Activated naive CD8-positive, alpha-beta T cell treated with anti-CD3 and anti-CD28 coated beads, Interleukin-2, amount 50 U/mL, for 24 hours (primary cell): ENCODE results near the gene UBE2I.
"Not testable (repeated sequence)": the region's sequence is repeated elsewhere in the genome, so short reads cannot be mapped to it uniquely, and the experiment has no call there.

Experiments
- ATAC-seq: fragments of 150-1000 bp; cut with Tn5 transposase; one replicate; pipeline ENCODE4 v1.10.0; 2021
- DNase-seq: peaks from one replicate; pipeline ENCODE4 v3.0.0; 2021
- H3K27ac Mint-ChIP-seq: one replicate; pipeline ENCODE4 v1.8.0; 2021; ENCODE audit warnings: mild to moderate bottlenecking, mixed read lengths
- H3K27me3 Mint-ChIP-seq: one replicate; pipeline ENCODE4 v1.8.0; 2021; ENCODE audit warnings: mixed read lengths
- H3K36me3 Mint-ChIP-seq: one replicate; pipeline ENCODE4 v1.8.0; 2021; ENCODE audit warnings: low read depth, mixed read lengths
- H3K4me1 Mint-ChIP-seq: one replicate; pipeline ENCODE4 v1.8.0; 2021; ENCODE audit warnings: mixed read lengths
- H3K4me3 Mint-ChIP-seq: one replicate; pipeline ENCODE4 v1.8.0; 2021; ENCODE audit warnings: mild to moderate bottlenecking, moderate library complexity, mixed read lengths
- H3K9me3 Mint-ChIP-seq: one replicate; pipeline ENCODE4 v1.8.0; 2021; ENCODE audit warnings: mixed read lengths

UBE2I gene

DNA sequence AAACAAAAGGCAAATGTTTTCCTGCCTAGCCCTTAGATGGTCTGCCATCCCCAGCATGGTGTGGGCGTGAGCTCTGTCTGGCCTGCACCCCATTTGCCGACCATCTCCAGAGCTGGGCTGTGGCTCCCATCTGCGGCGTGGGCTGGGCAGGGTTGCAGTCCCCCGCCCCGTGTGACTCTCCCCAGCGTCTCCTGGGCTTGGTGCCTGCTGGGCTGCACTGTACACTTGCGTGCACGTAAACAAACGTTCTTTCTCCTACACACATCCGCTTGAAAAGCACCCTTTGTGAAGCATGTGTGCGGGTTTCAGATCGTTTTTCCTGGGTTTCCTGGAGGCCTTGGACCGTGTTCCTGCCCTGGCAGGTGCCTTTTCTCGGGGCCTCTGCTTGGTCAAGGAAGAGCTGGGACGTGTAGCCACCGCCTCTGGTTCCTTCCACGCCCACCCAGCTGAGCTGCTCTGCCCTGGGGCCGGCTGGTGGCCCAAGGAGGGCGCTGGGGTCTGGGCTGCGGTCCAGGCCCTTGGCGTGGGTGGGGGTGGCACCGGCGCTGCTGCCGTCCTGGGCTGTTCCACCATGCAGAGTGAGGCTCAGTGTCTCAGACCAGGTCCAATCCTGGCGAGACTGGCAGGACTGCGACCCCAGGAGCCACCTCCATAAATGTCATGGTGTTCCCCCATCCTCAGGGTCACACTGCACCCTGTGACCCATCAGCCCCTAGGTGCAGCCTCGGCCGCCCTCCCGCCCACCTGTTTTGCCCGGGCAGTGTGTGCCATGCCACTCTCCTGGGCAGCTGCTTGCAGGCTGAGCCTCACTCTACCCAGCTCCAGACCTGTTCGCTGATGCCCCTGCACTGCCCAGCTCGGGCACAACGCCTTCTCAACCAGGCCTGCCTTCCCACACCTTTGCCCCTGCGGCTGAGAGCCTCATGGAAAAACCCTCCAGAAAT, 14.1 kb downstream of the UBE2I start:
- no peak for DNase-seq
- no peak for ATAC-seq
- Mint-ChIP-seq H3K4me3 (no peak overlapping the region), H3K4me1 (no peaks in the 10 kb centered on the region), H3K9me3 (no peaks in the 10 kb centered on the region), H3K27me3 (no peaks in the 10 kb centered on the region), H3K36me3 (peaks cover 13% of the 10 kb centered on the region), H3K27ac (no peak overlapping the region)

DNA sequence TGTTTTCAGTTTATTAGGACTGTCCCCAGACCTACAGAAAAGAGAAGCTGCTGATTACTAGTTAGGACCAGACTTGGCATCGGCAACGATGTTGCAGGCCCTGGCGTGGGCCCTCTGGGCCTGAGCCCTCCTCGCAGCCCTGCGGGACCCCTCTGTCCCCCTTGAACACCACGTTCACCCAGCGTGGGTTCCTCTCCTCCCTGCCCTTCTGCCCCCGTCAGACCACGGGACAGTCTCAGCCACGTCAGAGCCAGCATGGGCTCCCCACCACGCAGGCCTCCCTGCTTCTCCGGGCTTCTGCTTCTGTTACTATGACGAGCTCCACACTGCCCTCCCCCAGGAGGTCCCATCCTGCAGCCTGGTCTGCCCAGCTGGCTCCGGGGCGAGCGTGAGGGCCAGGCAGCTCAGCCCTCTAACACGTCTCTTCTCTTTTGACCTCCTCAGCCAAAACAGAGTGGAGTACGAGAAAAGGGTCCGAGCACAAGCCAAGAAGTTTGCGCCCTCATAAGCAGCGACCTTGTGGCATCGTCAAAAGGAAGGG, 14.9 kb downstream of the UBE2I start:
- peaks cover 8% of the 10 kb centered on the region for H3K36me3 Mint-ChIP-seq
- ATAC-seq: no peak
- no peaks in the 10 kb centered on the region for H3K4me1 Mint-ChIP-seq
- H3K4me3 Mint-ChIP-seq: no peak overlapping the region
- H3K27ac Mint-ChIP-seq: no peak overlapping the region
- no peak for DNase-seq
- no peaks in the 10 kb centered on the region for H3K27me3 Mint-ChIP-seq
- no peaks in the 10 kb centered on the region for H3K9me3 Mint-ChIP-seq

DNA sequence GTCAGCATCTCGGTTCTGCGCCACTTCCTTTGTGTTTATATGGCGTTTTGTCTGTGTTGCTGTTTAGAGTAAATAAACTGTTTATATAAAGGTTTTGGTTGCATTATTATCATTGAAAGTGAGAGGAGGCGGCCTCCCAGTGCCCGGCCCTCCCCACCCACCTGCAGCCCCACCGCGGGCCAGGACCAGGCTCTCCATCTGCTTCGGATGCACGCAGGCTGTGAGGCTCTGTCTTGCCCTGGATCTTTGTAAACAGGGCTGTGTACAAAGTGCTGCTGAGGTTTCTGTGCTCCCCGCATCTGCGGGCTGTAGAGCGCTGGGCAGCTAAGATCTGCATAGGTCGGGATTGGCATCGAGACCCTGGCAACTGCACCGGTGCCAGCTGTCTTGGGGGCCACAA, 15.8 kb downstream of the UBE2I start:
- ATAC-seq: no peak
- Mint-ChIP-seq H3K36me3 (peaks cover 6% of the 10 kb centered on the region), H3K4me3 (no peak overlapping the region), H3K9me3 (no peaks in the 10 kb centered on the region), H3K4me1 (no peaks in the 10 kb centered on the region), H3K27me3 (no peaks in the 10 kb centered on the region), H3K27ac (no peak overlapping the region)
- DNase-seq: no peak

DNA sequence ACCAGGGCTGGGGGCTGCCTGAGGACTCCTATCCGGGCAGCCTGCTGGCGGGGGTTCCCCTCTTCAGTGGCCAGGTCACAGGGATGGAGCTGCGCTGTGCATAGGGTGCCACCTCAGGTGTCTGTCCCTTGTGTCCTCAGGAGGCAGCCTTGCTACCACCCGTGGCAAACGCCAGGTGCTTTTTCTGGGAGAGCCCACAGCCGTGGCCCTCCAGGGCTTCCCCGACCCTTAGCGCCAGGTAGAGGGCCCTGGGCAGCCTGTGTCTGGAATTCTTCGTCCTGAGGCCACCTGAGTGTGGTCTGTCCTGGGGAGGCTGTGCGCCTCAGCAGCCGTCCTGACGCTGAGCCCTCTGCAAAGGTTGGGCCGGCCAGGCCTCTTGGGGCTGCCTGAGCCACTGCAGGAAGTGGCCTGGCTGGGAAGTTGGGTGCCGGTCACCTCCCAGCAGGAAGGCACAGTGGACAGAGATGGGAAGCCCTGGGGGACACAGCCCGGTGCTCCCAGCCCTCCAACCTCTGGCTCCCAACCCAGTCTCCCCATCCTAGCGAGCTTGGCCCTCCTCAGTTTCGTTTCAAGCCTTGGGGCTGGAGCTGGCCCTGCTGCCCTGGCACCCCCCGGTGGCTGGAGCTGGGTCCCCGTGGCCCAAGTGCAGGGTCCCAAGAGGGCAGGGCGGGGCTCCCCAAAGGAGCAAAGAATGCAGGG, 16.4 kb downstream of the UBE2I start:
- no peaks in the 10 kb centered on the region for H3K4me1 Mint-ChIP-seq
- no peaks in the 10 kb centered on the region for H3K9me3 Mint-ChIP-seq
- ATAC-seq: peak; percentile 8
- H3K27ac Mint-ChIP-seq: no peak overlapping the region
- H3K4me3 Mint-ChIP-seq: no peak overlapping the region
- H3K27me3 Mint-ChIP-seq: no peaks in the 10 kb centered on the region
- no peak for DNase-seq
- H3K36me3 Mint-ChIP-seq: peaks cover 6% of the 10 kb centered on the region

DNA sequence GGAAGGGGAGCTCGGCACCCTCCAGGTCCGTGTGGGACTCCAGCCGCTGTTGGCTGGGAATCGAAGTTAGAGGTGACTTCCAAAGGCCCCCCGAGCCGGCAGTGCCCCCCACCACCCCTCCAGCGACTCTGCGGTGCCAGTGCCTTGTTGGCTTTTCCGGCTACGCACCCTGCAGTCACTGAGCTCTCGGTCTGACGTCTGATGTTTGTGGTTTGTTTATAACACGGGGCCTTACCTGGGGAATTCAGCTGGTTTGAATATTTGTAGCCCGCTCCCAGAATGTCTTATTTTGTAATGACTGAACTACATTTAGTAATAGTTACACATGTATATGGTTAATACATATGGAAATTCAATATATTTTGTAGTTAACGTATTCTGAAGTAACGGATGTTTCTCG, 17.0 kb downstream of the UBE2I start:
- peaks cover 5% of the 10 kb centered on the region for H3K36me3 Mint-ChIP-seq
- H3K4me3 Mint-ChIP-seq: no peak overlapping the region
- DNase-seq: no peak
- no peak for ATAC-seq
- H3K27ac Mint-ChIP-seq: no peak overlapping the region
- H3K27me3 Mint-ChIP-seq: peaks cover 2% of the 10 kb centered on the region
- no peaks in the 10 kb centered on the region for H3K9me3 Mint-ChIP-seq
- H3K4me1 Mint-ChIP-seq: peaks cover 3% of the 10 kb centered on the region

DNA sequence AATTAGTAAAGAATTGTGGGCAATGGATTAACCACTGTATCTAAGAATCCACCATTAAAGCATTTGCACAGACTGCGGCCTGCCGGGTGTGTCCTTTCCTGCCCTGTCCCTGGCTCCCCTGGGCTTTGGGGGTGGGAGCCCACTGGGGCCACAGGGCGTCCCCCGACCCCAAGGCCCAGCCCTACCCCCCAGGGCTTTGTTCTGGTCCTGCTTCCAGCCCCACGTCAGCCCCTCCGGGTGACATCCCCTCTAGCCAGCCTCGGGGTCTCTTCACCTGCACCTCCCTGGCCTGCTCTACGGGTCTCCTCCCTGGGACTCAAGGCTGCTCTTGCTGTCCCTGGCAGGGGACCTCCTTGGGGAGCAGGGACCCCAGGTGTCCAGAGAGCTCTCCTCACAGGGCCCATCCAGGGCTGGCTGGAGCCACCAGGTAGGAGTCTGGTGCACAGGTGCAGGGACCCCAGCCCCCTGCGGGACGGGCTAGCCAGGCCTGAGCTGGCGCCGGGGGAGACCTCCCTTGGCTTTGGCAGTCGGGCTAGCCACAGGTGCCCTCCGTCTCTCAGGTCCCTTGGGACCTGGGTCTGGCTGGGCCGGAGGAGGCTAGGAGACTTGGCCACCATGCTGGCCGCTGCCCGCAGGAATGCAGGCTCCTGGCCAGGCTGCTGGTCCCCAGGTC, 17.6 kb downstream of the UBE2I start:
- ATAC-seq: no peak
- H3K9me3 Mint-ChIP-seq: no peaks in the 10 kb centered on the region
- no peak overlapping the region for H3K27ac Mint-ChIP-seq
- H3K4me1 Mint-ChIP-seq: peaks cover 7% of the 10 kb centered on the region
- H3K36me3 Mint-ChIP-seq: peaks cover 5% of the 10 kb centered on the region
- H3K27me3 Mint-ChIP-seq: peaks cover 7% of the 10 kb centered on the region
- DNase-seq: no peak
- H3K4me3 Mint-ChIP-seq: no peak overlapping the region

DNA sequence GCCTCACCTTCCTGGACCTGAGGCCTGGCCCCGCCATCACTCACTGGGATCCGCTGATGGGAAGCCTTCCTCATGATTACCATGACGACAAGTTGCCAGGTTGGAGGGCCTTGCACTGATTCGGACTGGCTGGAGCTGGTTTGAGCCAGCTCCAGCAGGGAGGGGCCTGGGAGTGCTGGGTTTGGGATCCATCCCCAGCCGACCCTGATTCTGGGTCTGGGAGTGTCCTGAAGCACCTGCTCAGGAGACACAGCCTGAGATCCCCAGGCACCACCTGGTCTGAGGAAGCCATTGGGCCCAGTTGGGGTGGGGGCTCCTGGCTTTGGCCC, 18.1 kb downstream of the UBE2I start:
- DNase-seq (no peak), ATAC-seq (no peak)
- Mint-ChIP-seq H3K9me3 (no peaks in the 10 kb centered on the region), H3K4me1 (peaks cover 12% of the 10 kb centered on the region), H3K4me3 (no peak overlapping the region), H3K27ac (no peak overlapping the region), H3K27me3 (peaks cover 12% of the 10 kb centered on the region), H3K36me3 (peaks cover 5% of the 10 kb centered on the region)

DNA sequence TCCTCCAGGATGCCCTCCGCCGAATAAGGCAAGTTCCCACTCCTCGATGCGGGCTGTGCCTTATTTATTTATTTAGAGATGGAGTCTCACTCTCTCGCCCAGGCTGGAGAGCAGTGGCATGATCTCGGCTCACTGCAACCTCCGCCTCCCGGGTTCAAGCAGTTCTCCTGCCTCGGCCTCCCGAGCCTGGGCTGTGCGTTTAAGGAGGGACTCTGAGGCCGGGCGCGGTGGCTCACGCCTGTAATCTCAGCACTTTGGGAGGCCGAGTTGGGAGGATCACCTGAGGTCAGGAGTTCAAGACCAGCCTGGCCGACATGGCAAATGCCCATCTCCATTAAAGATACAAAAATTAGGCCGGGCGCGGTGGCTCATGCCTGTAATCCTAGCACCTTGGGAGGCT, 18.7 kb downstream of the UBE2I start:
- not testable (repeated sequence) for DNase-seq, H3K9me3 Mint-ChIP-seq, H3K27ac Mint-ChIP-seq, H3K4me3 Mint-ChIP-seq, H3K36me3 Mint-ChIP-seq, ATAC-seq
- H3K4me1 Mint-ChIP-seq: peaks cover 14% of the 10 kb centered on the region
- peaks cover 14% of the 10 kb centered on the region for H3K27me3 Mint-ChIP-seq

DNA sequence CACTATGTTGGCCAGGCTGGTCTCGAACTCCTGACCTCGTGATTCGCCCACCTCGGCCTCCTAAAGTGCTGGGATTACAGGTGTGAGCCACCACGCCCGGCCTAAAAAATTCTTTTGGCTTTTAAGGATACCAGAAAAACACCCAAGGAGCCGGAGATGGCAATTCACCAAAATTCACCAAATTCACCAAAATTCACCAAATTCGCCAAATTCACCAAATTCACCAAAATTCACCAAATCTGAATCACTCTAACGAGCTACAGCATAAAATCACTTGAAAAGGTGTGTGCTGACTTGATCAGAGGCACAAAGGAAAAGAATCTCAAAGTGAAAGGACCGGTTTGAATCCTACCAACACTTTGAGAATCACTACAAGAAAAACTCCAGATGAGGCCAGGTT, 19.5 kb downstream of the UBE2I start:
- not testable (repeated sequence) for DNase-seq, H3K4me3 Mint-ChIP-seq, H3K36me3 Mint-ChIP-seq, H3K27ac Mint-ChIP-seq, ATAC-seq, H3K9me3 Mint-ChIP-seq
- H3K27me3 Mint-ChIP-seq: peaks cover 14% of the 10 kb centered on the region
- H3K4me1 Mint-ChIP-seq: peaks cover 14% of the 10 kb centered on the region

DNA sequence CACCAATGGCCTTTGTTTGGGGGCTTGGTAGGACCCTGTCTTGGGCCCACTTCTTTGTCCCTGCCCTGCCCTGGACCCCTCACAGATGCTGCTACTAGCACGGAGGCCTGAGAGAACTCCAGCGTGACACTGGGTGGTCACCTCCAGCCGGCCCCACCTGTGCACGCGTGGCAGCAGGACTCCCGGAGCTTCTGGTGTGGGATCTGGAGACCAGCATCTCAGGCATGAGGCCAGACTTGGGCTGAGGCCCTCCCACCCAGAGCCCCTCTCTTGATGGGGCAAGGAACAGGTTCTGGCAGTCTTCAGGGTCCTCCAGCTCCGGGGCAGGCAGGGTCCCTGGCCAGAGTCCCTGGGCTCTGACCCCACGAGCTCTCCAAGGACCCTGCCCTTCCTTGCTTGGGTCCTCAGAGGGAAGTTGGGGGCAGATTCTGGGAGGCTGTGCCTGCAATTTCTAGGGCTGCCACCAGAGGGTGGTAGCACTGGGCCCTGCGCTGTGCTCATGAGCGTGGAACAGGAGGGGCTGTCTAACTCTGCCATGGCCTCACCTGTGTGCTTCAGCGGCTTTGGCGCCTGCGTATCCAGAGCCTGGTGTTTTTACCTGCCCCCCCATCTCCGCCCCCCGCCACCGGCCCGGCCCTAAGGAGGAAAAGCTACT, 21.0 kb downstream of the UBE2I start:
- no peaks in the 10 kb centered on the region for H3K36me3 Mint-ChIP-seq
- no peak for DNase-seq
- no peak for ATAC-seq
- no peak overlapping the region for H3K4me3 Mint-ChIP-seq
- H3K27me3 Mint-ChIP-seq: peaks cover 22% of the 10 kb centered on the region
- no peaks in the 10 kb centered on the region for H3K9me3 Mint-ChIP-seq
- peaks cover 14% of the 10 kb centered on the region for H3K4me1 Mint-ChIP-seq
- no peak overlapping the region for H3K27ac Mint-ChIP-seq

DNA sequence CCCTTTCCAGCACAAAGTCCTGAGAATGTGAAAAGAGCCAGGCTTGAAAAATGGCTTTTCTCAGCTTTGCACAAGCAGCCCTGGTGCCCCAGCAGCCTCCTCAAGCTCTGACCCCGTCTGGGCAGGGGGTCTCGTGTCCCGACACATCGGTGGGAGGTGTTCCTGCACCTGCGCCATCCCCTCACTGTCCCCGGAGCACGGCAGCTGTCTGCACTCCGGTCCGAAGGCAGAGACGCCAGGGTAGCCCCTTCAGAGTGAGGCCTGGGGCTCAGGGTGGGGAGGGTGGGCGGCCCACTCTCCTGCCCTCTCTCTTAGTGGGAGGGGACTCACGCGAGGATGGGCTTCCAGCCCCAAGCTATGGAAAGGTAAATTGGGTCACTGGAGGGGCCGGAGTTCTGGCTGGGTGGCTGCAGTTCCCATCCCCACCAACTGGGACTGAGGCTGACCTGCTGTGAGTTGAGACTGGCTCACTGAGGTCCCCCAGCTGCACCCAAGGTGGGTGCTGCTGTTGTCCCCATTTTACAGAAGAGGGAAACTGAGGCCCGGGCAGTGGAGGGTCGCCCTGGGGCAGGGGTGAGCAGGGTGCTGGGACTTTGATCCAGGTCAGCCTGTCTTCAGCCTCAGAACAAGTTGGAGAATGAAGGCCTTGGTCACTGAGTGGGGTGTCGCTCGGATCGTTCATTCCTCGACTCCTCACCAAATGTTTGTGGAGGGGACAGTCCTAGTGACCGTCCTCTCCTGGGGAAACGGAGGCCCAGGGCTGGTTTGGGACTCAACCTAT, 21.7 kb downstream of the UBE2I start:
- no peak for ATAC-seq
- H3K4me3 Mint-ChIP-seq: no peak overlapping the region
- no peak overlapping the region for H3K27ac Mint-ChIP-seq
- H3K27me3 Mint-ChIP-seq: peaks cover 22% of the 10 kb centered on the region
- H3K4me1 Mint-ChIP-seq: peaks cover 14% of the 10 kb centered on the region
- H3K9me3 Mint-ChIP-seq: no peaks in the 10 kb centered on the region
- DNase-seq: no peak
- H3K36me3 Mint-ChIP-seq: no peaks in the 10 kb centered on the region

DNA sequence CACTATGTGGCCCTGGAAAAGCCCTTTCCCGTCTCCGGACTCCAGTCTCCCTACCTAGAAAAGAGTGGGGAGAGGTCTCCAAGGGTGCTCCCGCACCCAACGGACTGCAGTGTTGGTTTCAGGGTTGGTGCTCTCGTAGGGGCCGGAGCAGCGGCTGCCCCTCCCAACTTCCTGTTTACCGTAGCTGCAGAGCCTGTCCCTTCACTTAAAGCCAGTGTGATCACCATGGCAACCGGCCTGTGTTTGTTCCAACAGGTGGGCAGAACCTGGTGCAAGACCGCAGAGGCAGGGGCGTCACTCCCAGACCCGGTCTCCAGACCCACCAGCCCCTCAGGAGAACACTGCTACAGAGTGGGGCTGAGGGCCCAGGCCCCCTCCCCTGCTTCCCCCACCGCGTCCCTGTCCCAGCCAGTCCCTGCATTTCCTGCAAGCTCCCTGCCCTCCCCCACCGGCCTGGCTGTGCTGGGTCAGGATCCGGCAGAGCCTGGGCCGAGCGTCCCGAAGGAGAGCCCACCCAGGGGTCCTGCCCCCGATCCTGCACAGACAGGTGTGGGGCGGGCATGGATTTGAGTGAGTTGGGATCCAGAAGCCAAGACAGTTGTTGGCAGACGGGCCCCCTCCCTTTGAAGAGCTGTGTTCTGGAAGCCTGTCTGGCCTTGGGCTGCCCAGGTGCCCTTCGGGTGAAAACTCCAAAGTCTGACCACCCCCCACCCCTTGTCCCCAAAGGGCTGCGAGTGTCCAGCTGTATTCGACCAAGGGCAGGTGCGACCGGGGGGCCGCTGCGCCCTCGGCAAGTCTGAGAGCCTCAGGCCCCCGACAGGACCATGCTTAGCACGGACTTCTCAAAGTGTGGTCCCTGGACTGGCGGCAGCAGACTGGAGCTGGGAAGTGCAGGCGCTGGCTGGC, 22.5 kb downstream of the UBE2I start:
- peaks cover 14% of the 10 kb centered on the region for H3K4me1 Mint-ChIP-seq
- H3K36me3 Mint-ChIP-seq: no peaks in the 10 kb centered on the region
- no peak overlapping the region for H3K27ac Mint-ChIP-seq
- peak; percentile 47 for DNase-seq
- H3K27me3 Mint-ChIP-seq: peaks cover 23% of the 10 kb centered on the region
- peak overlapping the region; percentile 53 for H3K4me3 Mint-ChIP-seq
- no peak for ATAC-seq
- no peaks in the 10 kb centered on the region for H3K9me3 Mint-ChIP-seq

DNA sequence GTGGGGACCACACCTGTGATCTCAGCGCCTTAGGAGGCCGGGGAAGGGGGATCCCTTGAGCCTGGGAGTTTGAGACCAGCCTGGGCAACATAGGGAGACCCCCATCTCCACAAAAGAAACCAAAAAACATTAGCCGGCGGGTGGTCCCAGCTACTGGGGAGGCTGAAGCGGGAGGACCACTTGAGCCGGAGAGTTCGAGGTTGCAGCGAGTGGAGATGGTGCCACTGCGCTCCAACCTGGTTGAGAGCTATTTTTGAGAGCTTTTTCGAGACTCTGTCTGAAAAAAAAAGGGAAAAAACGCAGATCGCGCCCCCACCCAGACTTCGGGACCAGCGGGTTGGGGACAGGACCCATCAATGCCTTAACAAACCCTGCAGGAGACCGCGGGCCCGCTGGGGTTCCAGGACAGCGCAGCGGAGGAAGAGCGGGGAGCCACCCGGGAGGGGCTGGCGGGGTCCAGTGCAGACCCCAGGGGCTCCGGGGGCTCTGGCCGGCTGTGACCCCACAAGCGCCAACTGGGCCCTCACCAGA, 23.2 kb downstream of the UBE2I start:
- ATAC-seq: no peak

More for the DNA sequence above, 23.2 kb downstream of the UBE2I start:
- no peaks in the 10 kb centered on the region for H3K9me3 Mint-ChIP-seq
- DNase-seq: no peak
- peaks cover 14% of the 10 kb centered on the region for H3K4me1 Mint-ChIP-seq
- peaks cover 23% of the 10 kb centered on the region for H3K27me3 Mint-ChIP-seq
- no peaks in the 10 kb centered on the region for H3K36me3 Mint-ChIP-seq
- no peak overlapping the region for H3K27ac Mint-ChIP-seq
- H3K4me3 Mint-ChIP-seq: peak overlapping the region; percentile 53
